VCaP (cell line): ENCODE results near the gene TMEM126A.
A peak's percentile ranks its signal among the peaks of the same experiment; 100 is the strongest.
"Not testable (repeated sequence)": the region's sequence is repeated elsewhere in the genome, so short reads cannot be mapped to it uniquely, and the experiment has no call there.

Source experiments
- H3K27ac ChIP-seq: fragments of 450-650 bp; 2 replicates; pipeline ENCODE4 v1.5.1; 2017
- TF ChIP-seq, protein P1 (sequence below): fragments of 450-650 bp; conservative IDR thresholded peaks from 2 replicates; pipeline ENCODE4 v1.5.1; 2017; ENCODE audit warnings: mild to moderate bottlenecking, moderate library complexity

Gene TMEM126A

DNA sequence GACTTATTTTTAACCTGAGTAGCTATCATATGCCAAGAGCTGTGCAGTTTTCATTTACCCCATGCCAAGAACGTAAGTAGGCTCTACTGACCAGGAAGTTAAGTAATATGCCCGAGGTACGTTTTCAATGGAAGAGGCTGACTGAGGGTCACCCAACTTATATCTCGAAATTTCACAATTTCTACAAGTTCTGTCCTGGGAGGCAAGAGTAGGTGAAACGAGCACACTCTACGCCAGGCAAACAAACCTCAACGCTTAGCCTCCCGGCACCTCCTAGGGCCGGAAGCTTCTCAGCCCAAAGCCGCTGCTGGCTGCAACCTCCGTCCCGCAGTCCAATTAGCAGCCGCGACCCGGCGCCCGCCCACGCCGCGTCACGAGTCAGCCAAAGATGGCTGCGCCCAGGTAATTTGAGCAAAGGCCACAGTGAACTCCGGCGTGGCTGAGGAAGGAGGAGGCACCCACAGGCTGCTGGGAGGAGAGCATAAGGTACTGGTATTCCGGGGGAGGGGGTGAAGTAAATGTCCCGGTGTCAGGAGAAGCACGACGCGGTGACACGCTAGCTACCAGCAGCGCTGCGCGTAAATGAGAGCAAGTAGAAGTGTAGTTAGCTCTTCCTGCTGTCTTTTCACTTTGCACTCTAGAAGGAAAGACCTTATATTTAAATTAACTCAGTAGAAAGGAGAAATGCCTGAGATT, at the start of gene TMEM126A:
TSS of gene TMEM126A (plus strand) at position 364 of the 696 bp plus-strand sequence. CDS start 2,289 bp downstream, outside the sequence.
- TF ChIP-seq, protein P1, sequence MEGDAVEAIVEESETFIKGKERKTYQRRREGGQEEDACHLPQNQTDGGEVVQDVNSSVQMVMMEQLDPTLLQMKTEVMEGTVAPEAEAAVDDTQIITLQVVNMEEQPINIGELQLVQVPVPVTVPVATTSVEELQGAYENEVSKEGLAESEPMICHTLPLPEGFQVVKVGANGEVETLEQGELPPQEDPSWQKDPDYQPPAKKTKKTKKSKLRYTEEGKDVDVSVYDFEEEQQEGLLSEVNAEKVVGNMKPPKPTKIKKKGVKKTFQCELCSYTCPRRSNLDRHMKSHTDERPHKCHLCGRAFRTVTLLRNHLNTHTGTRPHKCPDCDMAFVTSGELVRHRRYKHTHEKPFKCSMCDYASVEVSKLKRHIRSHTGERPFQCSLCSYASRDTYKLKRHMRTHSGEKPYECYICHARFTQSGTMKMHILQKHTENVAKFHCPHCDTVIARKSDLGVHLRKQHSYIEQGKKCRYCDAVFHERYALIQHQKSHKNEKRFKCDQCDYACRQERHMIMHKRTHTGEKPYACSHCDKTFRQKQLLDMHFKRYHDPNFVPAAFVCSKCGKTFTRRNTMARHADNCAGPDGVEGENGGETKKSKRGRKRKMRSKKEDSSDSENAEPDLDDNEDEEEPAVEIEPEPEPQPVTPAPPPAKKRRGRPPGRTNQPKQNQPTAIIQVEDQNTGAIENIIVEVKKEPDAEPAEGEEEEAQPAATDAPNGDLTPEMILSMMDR: no peak
- H3K27ac ChIP-seq: peak within 1 kb of the TSS; percentile 78

DNA sequence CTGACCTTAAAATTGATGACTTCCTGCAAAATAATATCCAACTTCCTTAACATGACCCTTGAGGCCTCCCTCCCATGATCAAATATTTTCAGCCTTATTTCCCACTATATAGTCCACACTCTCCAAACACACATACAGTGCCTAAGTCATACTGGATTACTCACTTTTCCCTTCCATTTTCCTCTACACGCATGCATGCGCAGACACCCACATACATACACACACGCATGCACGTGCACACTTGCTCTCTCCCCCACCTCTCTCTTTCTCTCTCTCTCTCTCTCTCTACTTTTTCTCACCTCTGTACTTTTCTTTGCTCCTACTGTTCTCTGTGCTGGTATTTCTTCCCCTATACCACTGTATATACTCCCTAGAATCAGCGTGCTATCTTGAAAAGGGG, 48.7 kb upstream of the TMEM126A start:
- no peak overlapping the region for H3K27ac ChIP-seq
- TF ChIP-seq, protein P1: no peak

DNA sequence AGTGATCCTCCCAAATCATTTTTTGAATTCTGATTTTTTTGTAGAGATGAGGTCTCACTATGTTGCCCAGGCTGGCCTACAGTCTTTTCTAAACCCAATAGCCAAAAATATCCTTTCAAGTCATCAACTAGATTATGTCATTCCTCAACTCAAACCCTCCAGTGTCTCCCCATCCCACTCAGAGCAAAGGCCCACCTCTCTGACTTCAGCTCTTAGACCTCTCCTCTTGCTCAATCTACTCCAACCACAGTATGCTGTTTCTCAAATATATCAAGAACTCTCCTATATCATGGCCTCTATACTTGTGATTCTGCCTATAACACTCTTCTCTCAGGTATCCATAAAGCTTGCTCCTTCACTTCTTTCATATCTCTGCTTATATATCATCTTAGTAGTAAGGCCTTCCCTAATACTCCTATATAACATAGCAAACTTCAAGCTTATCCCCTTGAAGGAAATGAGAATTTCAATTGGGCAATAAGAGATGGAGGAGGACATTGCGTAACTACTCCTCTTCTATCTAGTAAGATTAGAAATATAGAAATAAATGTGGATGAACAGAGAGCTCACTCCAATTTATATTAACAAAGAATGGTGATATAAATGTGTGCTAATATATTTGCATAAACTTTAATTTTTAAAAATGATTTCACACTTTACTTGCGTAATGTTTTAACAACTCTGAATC, 45.1 kb upstream of the TMEM126A start:
- H3K27ac ChIP-seq: no peak overlapping the region
- TF ChIP-seq, protein P1: no peak

DNA sequence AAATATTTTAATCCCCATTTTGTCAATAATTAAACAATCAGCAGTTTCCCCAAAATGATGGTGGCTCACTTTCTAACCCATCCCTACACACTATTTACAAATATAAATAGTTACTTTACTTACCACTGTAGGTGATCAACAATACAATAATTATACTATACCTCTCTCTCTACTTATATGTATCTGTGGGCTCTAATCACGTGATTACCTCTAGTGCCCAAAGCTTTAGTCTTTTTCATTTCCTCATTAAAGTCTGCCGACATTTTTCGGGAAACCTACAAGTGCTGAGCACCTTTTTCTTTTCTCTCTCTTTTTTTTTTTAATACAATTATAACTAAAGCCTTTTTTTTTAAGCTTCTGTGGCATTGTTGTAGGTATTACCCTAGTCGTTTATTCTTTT, 44.5 kb upstream of the TMEM126A start:
- H3K27ac ChIP-seq: no peak overlapping the region
- TF ChIP-seq, protein P1: no peak

DNA sequence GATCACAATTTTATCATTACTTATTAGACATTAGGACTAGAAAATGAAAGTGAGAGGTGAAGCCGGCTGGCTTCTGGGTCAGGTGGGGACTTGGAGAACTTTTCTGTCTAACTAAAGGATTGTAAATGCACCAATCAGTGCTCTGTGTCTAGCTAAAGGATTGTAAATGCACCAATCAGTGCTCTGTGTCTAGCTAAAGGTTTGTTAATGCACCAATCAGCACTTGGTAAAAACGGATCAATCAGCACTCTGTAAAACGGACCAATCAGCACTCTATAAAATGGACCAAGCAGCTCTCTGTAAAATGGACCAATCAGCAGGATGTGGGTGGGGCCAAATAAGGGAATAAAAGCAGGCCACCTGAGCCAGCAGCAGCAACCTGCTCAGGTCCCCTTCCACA, 41.5 kb upstream of the TMEM126A start:
- H3K27ac ChIP-seq: not testable (repeated sequence)

DNA sequence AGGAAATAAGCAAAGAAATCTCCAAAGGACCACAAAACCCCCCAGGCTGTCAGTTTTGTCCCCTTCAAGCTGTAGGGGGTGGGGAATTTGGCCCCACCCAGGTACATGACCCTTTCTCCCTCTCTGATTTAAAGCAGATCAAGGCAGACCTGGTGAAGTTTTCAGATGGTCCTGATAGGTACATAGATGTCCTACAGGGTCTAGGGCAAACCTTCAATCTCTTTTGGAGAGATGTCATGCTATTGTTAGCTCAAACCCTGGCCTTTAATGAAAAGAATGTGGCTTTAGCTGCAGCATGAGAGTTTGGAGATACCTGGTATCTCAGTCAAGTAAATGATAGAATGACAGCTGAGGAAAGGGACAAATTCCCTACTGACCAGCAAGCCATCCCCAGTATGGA, 39.1 kb upstream of the TMEM126A start:
- H3K27ac ChIP-seq: not testable (repeated sequence)

DNA sequence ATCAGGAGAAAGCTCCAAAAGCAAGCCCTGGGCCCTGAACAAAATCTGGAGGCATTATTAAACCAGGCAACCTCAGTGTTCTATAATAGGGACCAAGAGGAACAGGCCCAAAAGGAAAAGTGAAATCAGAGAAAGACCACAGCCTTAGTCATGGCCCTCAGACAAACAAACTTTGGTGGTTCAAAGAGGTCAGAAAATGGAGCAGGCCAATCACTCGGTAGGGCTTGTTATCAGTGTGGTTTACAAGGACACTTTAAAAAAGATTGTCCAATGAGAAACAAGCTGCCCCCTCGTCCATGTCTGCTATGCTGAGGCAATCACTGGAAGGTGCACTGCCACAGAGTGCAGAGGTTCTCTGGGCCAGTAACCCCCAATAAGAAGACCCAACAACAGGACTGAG, 38.5 kb upstream of the TMEM126A start:
- not testable (repeated sequence) for H3K27ac ChIP-seq

DNA sequence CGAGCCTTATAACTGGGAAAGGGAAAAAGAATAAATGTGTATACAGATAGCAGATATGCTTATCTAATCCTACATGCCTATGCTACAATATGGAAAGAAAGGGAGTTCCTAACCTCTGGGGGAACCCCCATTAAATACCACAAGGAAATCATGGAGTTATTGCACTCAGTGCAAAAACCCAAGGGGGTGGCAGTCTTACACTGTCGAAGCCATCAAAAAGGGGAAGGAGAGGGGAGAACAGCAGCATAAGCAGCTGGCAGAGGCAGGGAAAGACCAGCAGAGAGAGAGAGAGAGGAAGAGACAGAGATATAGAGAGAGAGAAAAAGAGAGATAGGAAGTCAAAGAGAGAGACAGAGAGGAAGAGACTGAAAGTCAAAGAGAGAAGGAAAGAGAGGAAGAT, 36.1 kb upstream of the TMEM126A start:
- not testable (repeated sequence) for H3K27ac ChIP-seq

DNA sequence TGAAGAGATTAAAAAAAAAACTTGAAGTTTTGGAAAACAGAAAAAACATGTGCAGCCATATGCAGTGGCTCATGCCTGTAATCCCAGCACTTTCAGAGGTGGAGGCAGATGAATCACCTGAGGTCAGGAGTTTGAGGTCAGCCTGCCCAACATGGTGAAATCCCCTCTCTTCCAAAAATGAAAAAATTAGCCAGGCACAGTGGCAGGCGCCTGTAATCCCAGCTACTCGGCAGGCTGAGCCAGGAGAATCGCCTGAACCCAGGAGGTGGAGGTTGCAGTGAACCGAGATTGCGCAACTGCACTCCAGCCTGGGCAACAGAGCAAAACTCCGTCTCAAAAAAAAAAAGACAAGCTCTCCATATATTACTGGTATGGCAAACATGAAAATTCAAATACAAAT, 28.3 kb upstream of the TMEM126A start:
- TF ChIP-seq, protein P1: no peak

DNA sequence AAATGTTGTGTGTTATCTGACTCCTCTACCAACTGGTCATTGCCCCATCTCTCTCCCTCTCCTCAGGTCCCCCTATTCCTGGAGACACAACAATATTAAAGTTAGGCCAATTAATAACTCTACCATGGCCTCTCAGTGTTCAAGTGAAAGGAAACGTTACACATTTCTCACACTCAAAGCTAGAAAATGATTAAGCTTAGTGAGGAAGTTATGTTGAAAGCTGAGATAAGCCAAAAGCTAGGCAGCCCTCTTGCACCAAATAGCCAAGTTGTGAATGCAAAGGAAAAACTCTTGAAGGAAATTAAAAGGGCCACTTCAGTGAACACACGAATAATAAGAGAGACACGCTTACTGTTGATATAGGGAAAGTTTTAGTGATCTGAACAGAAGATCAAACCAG, 27.5 kb upstream of the TMEM126A start:
- no peak overlapping the region for H3K27ac ChIP-seq
- TF ChIP-seq, protein P1: no peak

More for the DNA sequence above, 28.3 kb upstream of the TMEM126A start:
- H3K27ac ChIP-seq: no peak overlapping the region
